Measurements from ENCODE around the gene RAB37.

The RAB37 gene

DNA sequence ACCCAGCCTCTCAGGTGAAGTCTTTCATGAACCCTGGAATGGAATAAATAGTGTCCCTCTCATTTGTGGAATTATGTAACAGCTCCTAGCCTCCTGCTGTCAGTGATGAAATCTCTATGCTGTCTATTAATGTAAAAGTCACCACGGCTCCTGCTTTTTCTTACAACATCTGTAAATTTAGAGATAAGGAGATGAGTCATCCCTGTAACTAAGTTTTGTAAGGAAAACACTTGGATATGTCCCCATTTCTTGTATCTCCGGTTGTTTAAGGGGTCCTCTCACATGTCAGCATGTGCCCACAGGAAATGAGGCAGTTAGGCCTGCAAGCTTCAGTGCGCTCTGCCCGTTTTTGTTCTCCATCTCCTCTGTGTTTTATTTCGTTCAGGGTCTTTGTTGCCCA lies 41.9 kb downstream of the RAB37 start:
- Mint-ChIP-seq H3K27me3 (ENCODE audit: low read depth, poor library complexity) (no peaks in the 10 kb centered on the region), H3K4me3 (no peak overlapping the region)
- DNase-seq = no peak

DNA sequence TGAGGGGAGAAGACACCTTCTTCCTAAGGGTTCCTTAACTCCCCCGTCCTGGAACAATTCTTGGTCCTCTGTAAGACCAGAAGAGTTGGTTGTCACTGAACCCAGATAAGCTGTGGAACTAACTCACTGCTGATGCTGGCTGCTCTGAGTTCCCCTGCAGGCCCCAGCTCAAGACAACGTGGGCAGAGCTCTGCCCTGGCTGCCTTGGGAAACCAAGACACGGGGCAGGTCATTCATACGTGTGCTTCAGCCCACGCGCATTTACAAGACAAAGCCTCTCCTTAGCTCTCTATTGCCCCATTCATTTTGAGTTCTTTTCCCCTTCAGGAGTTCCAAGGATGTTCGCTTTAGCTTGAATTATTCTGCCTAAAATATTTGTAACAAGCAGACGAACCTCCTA lies 42.4 kb downstream of the RAB37 start:
- peaks cover 5% of the 10 kb centered on the region for H3K36me3 Mint-ChIP-seq (ENCODE audit: low read depth)
- H3K27me3 Mint-ChIP-seq (ENCODE audit: low read depth, poor library complexity) = no peaks in the 10 kb centered on the region
- DNase-seq = no peak
- TF ChIP-seq, protein P1, sequence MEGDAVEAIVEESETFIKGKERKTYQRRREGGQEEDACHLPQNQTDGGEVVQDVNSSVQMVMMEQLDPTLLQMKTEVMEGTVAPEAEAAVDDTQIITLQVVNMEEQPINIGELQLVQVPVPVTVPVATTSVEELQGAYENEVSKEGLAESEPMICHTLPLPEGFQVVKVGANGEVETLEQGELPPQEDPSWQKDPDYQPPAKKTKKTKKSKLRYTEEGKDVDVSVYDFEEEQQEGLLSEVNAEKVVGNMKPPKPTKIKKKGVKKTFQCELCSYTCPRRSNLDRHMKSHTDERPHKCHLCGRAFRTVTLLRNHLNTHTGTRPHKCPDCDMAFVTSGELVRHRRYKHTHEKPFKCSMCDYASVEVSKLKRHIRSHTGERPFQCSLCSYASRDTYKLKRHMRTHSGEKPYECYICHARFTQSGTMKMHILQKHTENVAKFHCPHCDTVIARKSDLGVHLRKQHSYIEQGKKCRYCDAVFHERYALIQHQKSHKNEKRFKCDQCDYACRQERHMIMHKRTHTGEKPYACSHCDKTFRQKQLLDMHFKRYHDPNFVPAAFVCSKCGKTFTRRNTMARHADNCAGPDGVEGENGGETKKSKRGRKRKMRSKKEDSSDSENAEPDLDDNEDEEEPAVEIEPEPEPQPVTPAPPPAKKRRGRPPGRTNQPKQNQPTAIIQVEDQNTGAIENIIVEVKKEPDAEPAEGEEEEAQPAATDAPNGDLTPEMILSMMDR (IDR thresholded peaks at IDR 0.05) = no peak
- H3K4me3 Mint-ChIP-seq = no peak overlapping the region
- H3K27ac Mint-ChIP-seq = peak overlapping the region; percentile 54
- peaks cover 34% of the 10 kb centered on the region for H3K4me1 Mint-ChIP-seq
- no peaks in the 10 kb centered on the region for H3K9me3 Mint-ChIP-seq

More for the DNA sequence above, 41.9 kb downstream of the RAB37 start:
- TF ChIP-seq, protein P1 (IDR thresholded peaks at IDR 0.05) = no peak
- Mint-ChIP-seq H3K36me3 (ENCODE audit: low read depth) (peaks cover 5% of the 10 kb centered on the region), H3K27ac (no peak overlapping the region), H3K4me1 (peaks cover 32% of the 10 kb centered on the region), H3K9me3 (no peaks in the 10 kb centered on the region)

DNA sequence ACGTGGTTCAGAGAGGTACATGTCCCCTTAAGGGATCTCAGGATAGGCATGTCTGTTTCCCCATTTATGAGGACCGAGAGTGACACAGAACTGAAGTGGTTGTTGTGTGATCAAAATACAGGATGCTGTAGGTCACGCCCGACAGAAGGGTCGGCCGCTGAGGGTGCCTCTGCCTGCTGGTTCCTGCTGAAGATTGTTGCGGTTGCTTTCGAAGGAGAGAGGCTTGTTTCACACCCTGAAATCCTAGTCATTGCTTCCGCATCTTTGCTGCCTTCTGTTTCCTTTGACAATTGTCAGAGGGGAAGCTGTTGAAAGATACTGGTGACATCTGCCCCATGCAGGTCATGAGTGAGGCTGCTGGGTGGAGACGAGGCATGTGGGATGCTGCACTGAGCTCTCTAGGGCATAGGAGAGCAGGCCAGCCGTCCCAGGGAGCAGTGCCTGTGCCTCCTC lies 42.9 kb downstream of the RAB37 start:
- no peak for DNase-seq
- H3K9me3 Mint-ChIP-seq = no peaks in the 10 kb centered on the region
- no peak overlapping the region for H3K4me3 Mint-ChIP-seq
- no peaks in the 10 kb centered on the region for H3K27me3 Mint-ChIP-seq (ENCODE audit: low read depth, poor library complexity)
- peak overlapping the region; percentile 54 for H3K27ac Mint-ChIP-seq
- H3K4me1 Mint-ChIP-seq = peaks cover 37% of the 10 kb centered on the region
- peaks cover 5% of the 10 kb centered on the region for H3K36me3 Mint-ChIP-seq (ENCODE audit: low read depth)
- TF ChIP-seq, protein P1 (IDR thresholded peaks at IDR 0.05) = no peak

DNA sequence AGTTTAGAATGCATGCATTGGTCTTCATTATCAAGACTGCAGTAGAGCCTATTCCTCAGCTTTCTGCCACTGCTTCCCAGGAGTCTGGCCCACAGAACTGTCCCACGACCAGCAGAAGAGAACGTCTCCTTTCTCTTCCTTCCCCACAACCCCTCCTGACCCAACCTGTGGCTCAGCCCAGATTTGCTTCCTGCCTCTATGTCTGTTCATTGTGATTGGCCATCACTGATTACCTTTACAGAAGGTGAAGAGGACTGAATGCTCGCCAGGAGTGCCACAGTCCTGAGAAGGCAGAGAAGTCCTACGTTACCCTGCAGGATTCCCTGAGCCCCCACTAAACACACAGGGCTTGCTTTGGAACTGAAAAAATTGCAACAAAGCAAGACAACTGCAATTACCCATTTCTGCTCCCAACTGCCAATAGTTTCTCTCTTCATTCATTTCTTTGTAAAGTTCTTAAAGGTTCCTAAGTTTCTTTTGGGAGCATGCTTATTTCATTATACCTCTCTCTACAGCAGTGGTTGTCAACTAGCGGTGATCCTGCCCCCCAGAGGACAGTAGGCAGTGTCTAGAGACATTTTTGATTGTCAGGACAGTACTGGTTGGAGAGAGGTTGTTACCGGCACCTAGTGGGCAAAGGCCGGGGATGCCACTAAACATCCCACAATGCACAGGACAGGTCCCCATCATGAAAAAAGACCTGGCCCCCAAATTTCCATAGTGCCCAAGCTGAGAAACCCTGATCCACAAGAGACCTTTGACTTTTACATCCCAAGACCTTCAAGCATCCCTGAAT lies 43.6 kb downstream of the RAB37 start:
- Mint-ChIP-seq H3K36me3 (ENCODE audit: low read depth) (peaks cover 5% of the 10 kb centered on the region), H3K27ac (no peak overlapping the region), H3K4me3 (no peak overlapping the region), H3K27me3 (ENCODE audit: low read depth, poor library complexity) (no peaks in the 10 kb centered on the region), H3K9me3 (no peaks in the 10 kb centered on the region), H3K4me1 (peaks cover 32% of the 10 kb centered on the region)
- DNase-seq = no peak
- TF ChIP-seq, protein P1 (IDR thresholded peaks at IDR 0.05) = peak; percentile 22

DNA sequence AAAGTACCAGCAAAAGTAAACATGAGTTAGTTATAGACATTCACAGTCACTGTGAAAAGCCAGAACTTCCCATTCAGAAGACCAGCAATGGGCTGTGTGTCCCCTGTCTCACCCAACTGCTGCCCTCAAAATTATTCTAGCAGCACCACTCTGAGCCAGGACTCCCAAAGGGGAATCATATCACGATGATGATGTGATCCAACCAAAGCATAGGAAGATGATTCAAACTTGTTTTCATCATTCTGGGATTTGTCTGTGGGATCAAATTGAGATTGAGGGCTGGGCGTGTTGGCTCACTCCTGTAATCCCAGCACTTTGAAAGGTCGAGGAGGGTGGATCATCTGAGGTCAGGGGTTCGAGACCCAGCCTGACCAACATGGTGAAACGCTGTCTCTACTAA lies 45.5 kb downstream of the RAB37 start:
- Mint-ChIP-seq H3K4me1 (peaks cover 22% of the 10 kb centered on the region), H3K27ac (no peak overlapping the region), H3K36me3 (ENCODE audit: low read depth) (no peaks in the 10 kb centered on the region), H3K9me3 (no peaks in the 10 kb centered on the region), H3K27me3 (ENCODE audit: low read depth, poor library complexity) (no peaks in the 10 kb centered on the region), H3K4me3 (no peak overlapping the region)
- no peak for DNase-seq
- TF ChIP-seq, protein P1 (IDR thresholded peaks at IDR 0.05) = no peak
